Measurements from ENCODE around the gene PTRHD1. TPM values are rescaled to one million over a fixed set of nuclear protein-coding genes. Genes with fewer than 3 reads are reported as not detected.

PTRHD1 gene
- total RNA-seq, 1 donor from 2014 or later: 41.6 TPM

- no peaks in the 10 kb centered on the region for H3K9me3 ChIP-seq (ENCODE audit: low read depth)
- DNase-seq (ENCODE audit: low spot score): no peak
- no peak overlapping the region for H3K27ac ChIP-seq
- H3F3A ChIP-seq (ENCODE audit: low read depth): peaks cover 27% of the 10 kb centered on the region
- no peak overlapping the region for H3K9ac ChIP-seq
- Mint-ChIP-seq H3K4me1 (peaks cover 34% of the 10 kb centered on the region), H3K4me3 (no peak overlapping the region), H3K27me3 (ENCODE audit: insufficient read depth, low read depth) (peaks cover 4% of the 10 kb centered on the region), H3K36me3 (peaks cover 3% of the 10 kb centered on the region), H3K27ac (no peak overlapping the region), H3K9me3 (no peaks in the 10 kb centered on the region)
- no peak for TF ChIP-seq CTCF (IDR thresholded peaks at IDR 0.05)
- no peak overlapping the region for H2AFZ ChIP-seq (replicated peaks)
- no peak overlapping the region for H3K4me3 ChIP-seq
- H3K4me1 ChIP-seq: peaks cover 26% of the 10 kb centered on the region
- peaks cover 42% of the 10 kb centered on the region for H3K79me2 ChIP-seq (ENCODE audit: low read depth)
- peaks cover 11% of the 10 kb centered on the region for H3K36me3 ChIP-seq
- peak overlapping the region; percentile 82 for H3K4me2 ChIP-seq
- H4K20me1 ChIP-seq (ENCODE audit: low read depth): no peaks in the 10 kb centered on the region
- no peaks in the 10 kb centered on the region for H3K27me3 ChIP-seq
Observed at GRCh38 chr2:24791452-24791851, 1.7 kb downstream of the PTRHD1 start.

- peaks cover 2% of the 10 kb centered on the region for H3K9me3 Mint-ChIP-seq
- no peak for TF ChIP-seq EZH2phosphoT487 (IDR thresholded peaks at IDR 0.05)
- no peak for TF ChIP-seq EZH2 (IDR thresholded peaks at IDR 0.05)
- no peak for TF ChIP-seq CTCF (IDR thresholded peaks at IDR 0.05)
Observed at GRCh38 chr2:24788816-24789215, 4.4 kb downstream of the PTRHD1 start.

GRCh38 chr2:24787532-24787931, 5.7 kb downstream of the PTRHD1 start:
- H3K79me2 ChIP-seq (ENCODE audit: low read depth): peaks cover 10% of the 10 kb centered on the region
- H3F3A ChIP-seq (ENCODE audit: low read depth): peaks cover 10% of the 10 kb centered on the region
- DNase-seq (ENCODE audit: low spot score): no peak
- no peaks in the 10 kb centered on the region for H3K27me3 ChIP-seq
- H4K20me1 ChIP-seq (ENCODE audit: low read depth): no peaks in the 10 kb centered on the region
- H3K4me3 ChIP-seq: no peak overlapping the region
- H3K36me3 ChIP-seq: no peaks in the 10 kb centered on the region
- no peaks in the 10 kb centered on the region for H3K36me3 Mint-ChIP-seq
- no peak overlapping the region for H3K9ac ChIP-seq
- no peak overlapping the region for H3K4me3 Mint-ChIP-seq
- H3K9me3 Mint-ChIP-seq: peaks cover 2% of the 10 kb centered on the region
- no peaks in the 10 kb centered on the region for H3K9me3 ChIP-seq (ENCODE audit: low read depth)
- H3K4me1 Mint-ChIP-seq: peaks cover 19% of the 10 kb centered on the region
- no peak overlapping the region for H3K4me2 ChIP-seq
- no peak overlapping the region for H2AFZ ChIP-seq (replicated peaks)
- no peak overlapping the region for H3K27ac ChIP-seq
- TF ChIP-seq EZH2phosphoT487 (IDR thresholded peaks at IDR 0.05): no peak
- no peak for TF ChIP-seq CTCF (IDR thresholded peaks at IDR 0.05)
- no peak for TF ChIP-seq EZH2 (IDR thresholded peaks at IDR 0.05)
- H3K27ac Mint-ChIP-seq: peak overlapping the region; percentile 57
- H3K4me1 ChIP-seq: peaks cover 13% of the 10 kb centered on the region
- H3K27me3 Mint-ChIP-seq (ENCODE audit: insufficient read depth, low read depth): peaks cover 4% of the 10 kb centered on the region

More at GRCh38 chr2:24788816-24789215, 4.4 kb downstream of the PTRHD1 start:
- Histone ChIP-seq H3K36me3 (no peaks in the 10 kb centered on the region), H2AFZ (replicated peaks) (no peak overlapping the region), H3F3A (ENCODE audit: low read depth) (peaks cover 22% of the 10 kb centered on the region), H3K4me2 (no peak overlapping the region), H3K79me2 (ENCODE audit: low read depth) (peaks cover 16% of the 10 kb centered on the region), H3K9ac (no peak overlapping the region), H3K4me1 (peaks cover 13% of the 10 kb centered on the region), H3K27ac (no peak overlapping the region), H3K9me3 (ENCODE audit: low read depth) (no peaks in the 10 kb centered on the region), H4K20me1 (ENCODE audit: low read depth) (no peaks in the 10 kb centered on the region), H3K27me3 (no peaks in the 10 kb centered on the region), H3K4me3 (no peak overlapping the region)
- Mint-ChIP-seq H3K36me3 (no peaks in the 10 kb centered on the region), H3K4me3 (no peak overlapping the region), H3K27me3 (ENCODE audit: insufficient read depth, low read depth) (peaks cover 4% of the 10 kb centered on the region), H3K4me1 (peaks cover 19% of the 10 kb centered on the region), H3K27ac (no peak overlapping the region)
- DNase-seq (ENCODE audit: low spot score): no peak
